Naive thymus-derived CD4-positive, alpha-beta T cell (primary cell): Measurements from ENCODE around the gene ACTN4. TPM values are rescaled to one million over a fixed set of nuclear protein-coding genes. Genes with fewer than 3 reads are reported as not detected.
"Not testable (repeated sequence)": the region's sequence is repeated elsewhere in the genome, so short reads cannot be mapped to it uniquely, and the experiment has no call there.

Experiments used
- ATAC-seq: fragments of 150-1000 bp; cut with Tn5 transposase; 2 replicates; pipeline ENCODE4 v1.10.0; 2021; ENCODE audit warnings: mild to moderate bottlenecking, moderate library complexity
- CTCF ChIA-PET: fragments of 350-600 bp; sonication (Branson Sonifier 250); formaldehyde crosslinking; loops from one replicate; lab custom pipeline; 2021; ENCODE audit warnings: antibody characterized with exemption; lab: Charles Lee
- POLR2A ChIA-PET: fragments of 350-600 bp; sonication (Branson Sonifier 250); formaldehyde crosslinking; loops from one replicate; lab custom pipeline; 2021; ENCODE audit warnings: antibody characterized with exemption, inconsistent platforms; lab: Charles Lee
- DNase-seq, 9 donors: peaks; one replicate each; pipeline versions ENCODE4 v3.0.0 to v3.0.0-alpha.2; 2020 to 2022; ENCODE audit warnings: mixed read lengths in 1 of 9
- H3K27ac ChIP-seq: one replicate; pipeline ENCODE4 v1.7.0; 2013; ENCODE audit warnings: mild to moderate bottlenecking, low read depth, low read length, moderate library complexity
- H3K27me3 ChIP-seq, 2 donors: one replicate each; pipeline ENCODE4 v1.7.0; 2013; ENCODE audit warnings: low read length in 2 of 2, mild to moderate bottlenecking in 2 of 2, moderate library complexity in 2 of 2; ENCODE audit not compliant: control insufficient read depth in 2 of 2, insufficient read depth in 2 of 2
- H3K36me3 ChIP-seq, 3 experiments: 1 replicate in 2 of 3; 2 replicates in 1 of 3; pipeline ENCODE4 v1.7.0; 2013; ENCODE audit warnings: low read length in 3 of 3, mild to moderate bottlenecking in 3 of 3, moderate library complexity in 1 of 3; ENCODE audit not compliant: insufficient read depth in 3 of 3, control insufficient read depth in 2 of 3
- H3K4me1 ChIP-seq, 2 donors: one replicate each; pipeline ENCODE4 v1.7.0; 2013; ENCODE audit warnings: low read length in 2 of 2, mild to moderate bottlenecking in 2 of 2, moderate library complexity in 1 of 2; ENCODE audit not compliant: control insufficient read depth in 2 of 2, insufficient read depth in 2 of 2
- H3K4me3 ChIP-seq: 2 replicates; pipeline ENCODE4 v1.7.0; 2013; ENCODE audit warnings: mild to moderate bottlenecking, low read length
- H3K9me3 ChIP-seq, 3 experiments: 1 replicate in 2 of 3; 2 replicates in 1 of 3; pipeline ENCODE4 v1.7.0; 2013; ENCODE audit warnings: low read length in 3 of 3; ENCODE audit not compliant: control insufficient read depth in 2 of 3
- H3K27ac Mint-ChIP-seq, 9 donors: one replicate each; pipeline ENCODE4 v1.8.0; 2020 to 2022; ENCODE audit warnings: mixed read lengths in 9 of 9, mild to moderate bottlenecking in 8 of 9, moderate library complexity in 5 of 9, inconsistent platforms in 2 of 9
- H3K27me3 Mint-ChIP-seq, 5 donors: one replicate each; pipeline ENCODE4 v1.8.0; 2021 to 2022; ENCODE audit warnings: mixed read lengths in 5 of 5, mild to moderate bottlenecking in 1 of 5
- H3K36me3 Mint-ChIP-seq, 5 donors: one replicate each; pipeline ENCODE4 v1.8.0; 2020 to 2022; ENCODE audit warnings: mixed read lengths in 5 of 5, mild to moderate bottlenecking in 3 of 5, inconsistent platforms in 1 of 5
- H3K4me1 Mint-ChIP-seq, 7 donors: one replicate each; pipeline ENCODE4 v1.8.0; 2020 to 2022; ENCODE audit warnings: mixed read lengths in 7 of 7, mild to moderate bottlenecking in 3 of 7, inconsistent platforms in 1 of 7
- H3K4me3 Mint-ChIP-seq, 10 donors: one replicate each; pipeline ENCODE4 v1.8.0; 2020 to 2022; ENCODE audit warnings: mild to moderate bottlenecking in 10 of 10, mixed read lengths in 10 of 10, moderate library complexity in 6 of 10, inconsistent platforms in 2 of 10
- H3K9me3 Mint-ChIP-seq, 11 donors: one replicate each; pipeline ENCODE4 v1.8.0; 2020 to 2022; ENCODE audit warnings: mixed read lengths in 11 of 11, mild to moderate bottlenecking in 4 of 11, inconsistent platforms in 1 of 11, moderate library complexity in 1 of 11
- intact Hi-C, 2 donors: fragments of 100-400 bp; cut with micrococcal nuclease; formaldehyde crosslinking; loops; one replicate each; pipeline ENCODE4 v1.15.1; 2023
- polyA plus RNA-seq, 2 donors: library from polyadenylated mRNA; unstranded; fragments of 300-500 nt; fragmentation: Illumina TruSeq; gene quantifications; one replicate each; pipeline ENCODE4 v1.2.3, GENCODE V29; 2021
- total RNA-seq, 6 experiments: library from RNA in 5 of 6; stranded (reverse) in 5 of 6; gene quantifications; 1 replicate in 5 of 6; 2 replicates in 1 of 6; pipeline ENCODE4 v1.2.3 and lab custom pipeline; 2021 to 2026

The ACTN4 gene
- total and polyA plus RNA-seq, 7 experiments from 2014 or later, result 2.8 to 355 (median 52.1) TPM

DNA sequence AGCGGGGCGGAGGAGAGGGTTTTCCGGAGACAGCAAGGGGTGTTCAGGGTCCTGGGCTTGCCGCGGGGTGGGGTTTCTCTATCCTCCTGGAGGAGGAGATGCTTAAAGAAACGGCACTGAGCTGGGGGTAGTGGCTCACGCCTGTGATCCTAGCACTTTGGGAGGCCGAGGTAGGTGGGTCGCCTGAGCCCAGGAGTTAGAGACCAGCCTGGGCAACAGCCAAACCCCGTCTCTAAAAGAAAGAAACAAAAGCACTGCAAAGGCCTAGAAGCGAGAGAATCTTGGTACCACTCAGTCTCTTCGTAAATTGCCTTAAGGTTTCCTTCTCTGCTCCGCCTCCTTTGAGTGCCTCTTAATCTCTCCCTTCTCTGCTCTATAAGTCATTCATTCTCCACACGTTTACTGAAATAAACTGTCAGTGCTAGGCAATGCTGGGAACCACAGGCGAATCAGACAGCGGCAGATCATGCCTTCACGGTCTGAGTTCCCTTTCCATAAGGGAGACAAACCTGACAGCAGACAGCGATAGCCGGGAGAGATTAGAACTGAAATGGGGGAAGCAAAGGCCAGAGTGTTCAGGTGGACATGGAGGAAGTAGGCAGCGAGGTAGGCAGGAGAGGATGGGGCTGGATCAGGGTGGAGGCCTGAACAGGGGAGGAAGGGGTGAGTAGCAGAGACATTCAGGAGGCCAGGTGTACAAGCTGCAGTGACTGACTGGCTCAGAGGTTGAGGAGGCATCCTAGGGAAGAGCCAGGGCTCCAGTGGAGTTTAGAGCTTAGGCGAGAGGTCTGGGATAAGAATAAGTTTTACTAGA, 27.9 kb upstream of the ACTN4 start:
- Mint-ChIP-seq H3K4me3 (peak overlapping the region; percentile 95 to 100 (median 98)), H3K36me3 (peaks cover 8 to 40% (median 25%) of the 10 kb centered on the region in 5 donors), H3K9me3 (peaks cover 0 to 2% (median 0%) of the 10 kb centered on the region in 11 donors), H3K27ac (peak overlapping the region; percentile 89 to 100 (median 97)), H3K27me3 (no peaks in the 10 kb centered on the region), H3K4me1 (peaks cover 37 to 61% (median 44%) of the 10 kb centered on the region in 7 donors)
- Histone ChIP-seq H3K4me1 (peaks cover 28 to 40% of the 10 kb centered on the region in 2 donors), H3K9me3 (no peaks in the 10 kb centered on the region), H3K27ac (peak overlapping the region; percentile 99), H3K4me3 (peak overlapping the region; percentile 96), H3K36me3 (peaks cover 13 to 47% (median 13%) of the 10 kb centered on the region in 3 experiments), H3K27me3 (no peaks in the 10 kb centered on the region)
- intact Hi-C loops, result loop anchor here (1.0 to 10.0 kb wide), 16 partner anchors 15 to 572 kb away; partner anchors contain the start of genes ACTN4 (in 2 of the 2), MRPS12 (in 2 of the 2), PSMD8 (in 2 of the 2) and SARS2 (in 2 of the 2)
- peak in 1 of 9 donors; percentile 9 for DNase-seq
- ChIA-PET POLR2A (interaction anchor here (0.6 to 3.0 kb wide), 13 partner anchors 12 to 723 kb away, joined by 3 to 29 read pairs (median 6); partner anchors contain the start of genes FAM98C, PSMD8 and SAMD4B), CTCF (interaction anchor here (1.0 to 3.3 kb wide), 6 partner anchors 14 to 311 kb away, joined by 4 to 18 read pairs (median 8); partner anchors contain the start of genes FAM98C, MRPS12 and SARS2)
- no peak for ATAC-seq

DNA sequence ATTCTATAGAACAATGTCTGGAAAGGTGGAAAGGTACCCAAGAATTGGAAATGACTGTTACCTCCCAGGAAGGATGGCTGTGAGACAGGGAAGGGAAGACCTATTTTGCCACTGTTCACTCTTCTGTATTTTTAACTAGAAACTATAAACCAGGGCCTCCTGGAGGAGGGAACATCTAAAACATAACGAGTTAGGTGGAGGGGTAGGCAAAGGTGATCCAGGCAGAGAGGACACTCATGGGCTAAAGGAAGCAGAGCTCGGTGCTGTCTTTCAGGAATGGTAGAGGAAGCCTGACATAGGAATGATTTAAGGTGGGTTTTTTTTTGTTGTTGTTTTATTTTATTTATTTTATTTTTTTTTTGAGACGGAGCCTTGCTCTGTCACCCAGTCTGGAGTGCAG, 22.6 kb upstream of the ACTN4 start:
- H3K27ac ChIP-seq, result no peak overlapping the region
- ChIA-PET POLR2A (no interaction called here), CTCF (interaction anchor here (0.7 to 1.0 kb wide), 2 partner anchors 34 to 222 kb away, joined by 3 read pairs; partner anchors contain the start of gene FAM98C)
- H3K9me3 ChIP-seq, result no peaks in the 10 kb centered on the region
- H3K36me3 ChIP-seq, result peaks cover 11 to 85% (median 13%) of the 10 kb centered on the region in 3 experiments
- no peaks in the 10 kb centered on the region for H3K27me3 ChIP-seq
- Mint-ChIP-seq H3K9me3 (peaks cover 0 to 2% (median 0%) of the 10 kb centered on the region in 11 donors), H3K4me3 (no peak overlapping the region), H3K4me1 (peaks cover 7 to 27% (median 13%) of the 10 kb centered on the region in 7 donors), H3K27me3 (no peaks in the 10 kb centered on the region), H3K36me3 (peaks cover 5 to 53% (median 19%) of the 10 kb centered on the region in 5 donors), H3K27ac (no peak overlapping the region)
- H3K4me1 ChIP-seq, result peaks cover 5 to 10% of the 10 kb centered on the region in 2 donors
- no peak overlapping the region for H3K4me3 ChIP-seq
- intact Hi-C loops, result no loop called here
- no peak for DNase-seq
- ATAC-seq, result no peak

- no peaks in the 10 kb centered on the region for H3K9me3 ChIP-seq
- ChIA-PET CTCF (no interaction called here), POLR2A (no interaction called here)
- no peak overlapping the region for H3K4me3 Mint-ChIP-seq
- no peaks in the 10 kb centered on the region for H3K27me3 Mint-ChIP-seq
- no peaks in the 10 kb centered on the region for H3K4me1 ChIP-seq
- H3K27ac ChIP-seq, result no peak overlapping the region
- intact Hi-C loops, result no loop called here
- H3K36me3 ChIP-seq, result peaks cover 7 to 84% (median 13%) of the 10 kb centered on the region in 3 experiments
- H3K36me3 Mint-ChIP-seq, result peaks cover 5 to 48% (median 20%) of the 10 kb centered on the region in 5 donors
- DNase-seq (no peak), ATAC-seq (no peak)
- H3K9me3 Mint-ChIP-seq, result peaks cover 0 to 2% (median 0%) of the 10 kb centered on the region in 11 donors
- H3K27me3 ChIP-seq, result no peaks in the 10 kb centered on the region
- no peak overlapping the region for H3K4me3 ChIP-seq
- H3K4me1 Mint-ChIP-seq, result peaks cover 0 to 18% (median 8%) of the 10 kb centered on the region in 7 donors
- H3K27ac Mint-ChIP-seq, result no peak overlapping the region
These were observed 21.0 kb upstream of the ACTN4 start for GRCh38 chr19:38626401-38626800.

DNA sequence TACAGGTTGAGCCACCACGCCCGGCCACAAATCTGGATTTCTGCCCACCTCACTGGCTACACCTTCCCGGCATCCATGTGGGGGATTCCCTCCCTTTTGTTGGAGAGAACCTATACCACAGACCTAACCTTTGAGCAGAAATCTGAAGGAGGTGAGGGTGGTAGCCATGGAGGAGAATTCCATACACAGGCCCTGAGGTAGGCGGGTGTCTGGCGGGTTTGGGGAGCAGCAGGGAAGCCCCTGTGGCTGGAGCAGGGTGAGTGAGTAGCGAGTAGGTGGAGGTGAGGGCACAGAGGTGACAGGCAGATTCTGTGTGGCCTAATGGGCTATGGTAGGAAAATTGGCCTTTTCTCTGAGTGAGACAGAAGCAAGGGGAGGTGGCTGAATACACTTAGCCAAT, 17.9 kb upstream of the ACTN4 start:
- CTCF ChIA-PET, result no interaction called here
- H3K4me3 ChIP-seq, result no peak overlapping the region
- H3K36me3 ChIP-seq, result peaks cover 3 to 67% (median 6%) of the 10 kb centered on the region in 3 experiments
- intact Hi-C loops, result no loop called here
- H3K4me1 ChIP-seq, result peaks cover under 1 to 2% of the 10 kb centered on the region in 2 donors
- DNase-seq, result no peak
- H3K4me3 Mint-ChIP-seq, result no peak overlapping the region
- peak overlapping the region in 1 of 9 donors; percentile 34 for H3K27ac Mint-ChIP-seq
- POLR2A ChIA-PET, result interaction anchor here (0.6 kb wide), 1 partner anchor 223 kb away, joined by 3 read pairs; no protein-coding TSS in a partner anchor
- H3K36me3 Mint-ChIP-seq, result peaks cover 5 to 45% (median 20%) of the 10 kb centered on the region in 5 donors
- no peaks in the 10 kb centered on the region for H3K27me3 ChIP-seq
- ATAC-seq, result no peak
- H3K9me3 ChIP-seq, result no peaks in the 10 kb centered on the region
- no peak overlapping the region for H3K27ac ChIP-seq
- peaks cover 4 to 18% (median 9%) of the 10 kb centered on the region in 7 donors for H3K4me1 Mint-ChIP-seq
- no peaks in the 10 kb centered on the region for H3K27me3 Mint-ChIP-seq
- H3K9me3 Mint-ChIP-seq, result no peaks in the 10 kb centered on the region

DNA sequence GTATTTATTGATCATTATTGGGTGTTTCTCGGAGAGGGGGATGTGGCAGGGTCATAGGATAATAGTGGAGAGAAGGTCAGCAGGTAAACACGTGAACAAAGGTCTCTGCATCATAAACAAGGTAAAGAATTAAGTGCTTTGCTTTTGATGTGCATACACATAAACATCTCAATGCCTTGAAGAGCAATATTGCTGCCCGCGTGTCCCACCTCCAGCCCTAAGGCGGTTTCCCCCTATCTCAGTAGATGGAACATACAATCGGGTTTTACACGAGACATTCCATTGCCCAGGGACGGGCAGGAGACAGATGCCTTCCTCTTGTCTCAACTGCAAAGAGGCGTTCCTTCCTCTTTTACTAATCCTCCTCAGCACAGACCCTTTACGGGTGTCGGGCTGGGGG, 16.1 kb upstream of the ACTN4 start:
- DNase-seq, H3K27ac ChIP-seq, H3K27me3 ChIP-seq, CTCF ChIA-PET, H3K4me3 Mint-ChIP-seq, H3K9me3 ChIP-seq, H3K9me3 Mint-ChIP-seq, ATAC-seq, H3K27me3 Mint-ChIP-seq, H3K27ac Mint-ChIP-seq, H3K4me3 ChIP-seq, POLR2A ChIA-PET: not testable (repeated sequence)
- Histone ChIP-seq H3K4me1 (peaks cover 15 to 18% of the 10 kb centered on the region in 2 donors), H3K36me3 (peaks cover 5 to 66% (median 10%) of the 10 kb centered on the region in 3 experiments)
- peaks cover 5 to 37% (median 21%) of the 10 kb centered on the region in 5 donors for H3K36me3 Mint-ChIP-seq
- intact Hi-C loops, result loop anchor here in 1 of 2 donors (10.0 kb wide), 1 partner anchor 726 kb away; the partner anchor contains the start of genes SIPA1L3 and WDR87
- peaks cover 8 to 30% (median 19%) of the 10 kb centered on the region in 7 donors for H3K4me1 Mint-ChIP-seq

GRCh38 chr19:38631811-38632475, 15.5 kb upstream of the ACTN4 start:
- CTCF ChIA-PET, result not testable (repeated sequence)
- POLR2A ChIA-PET, result interaction anchor here (0.6 kb wide), 2 partner anchors 118 to 238 kb away, joined by 3 to 5 read pairs; no protein-coding TSS in a partner anchor
- H3K36me3 ChIP-seq, result peaks cover 5 to 64% (median 10%) of the 10 kb centered on the region in 3 experiments

More at GRCh38 chr19:38631811-38632475, 15.5 kb upstream of the ACTN4 start:
- Mint-ChIP-seq H3K4me1 (peaks cover 13 to 36% (median 26%) of the 10 kb centered on the region in 7 donors), H3K36me3 (peaks cover 5 to 32% (median 24%) of the 10 kb centered on the region in 5 donors), H3K27ac (peak overlapping the region in 1 of 9 donors; percentile 30)
- H3K4me1 ChIP-seq, result peaks cover 21 to 23% of the 10 kb centered on the region in 2 donors
- not testable (repeated sequence) for H3K27ac ChIP-seq, H3K9me3 ChIP-seq, ATAC-seq, H3K4me3 Mint-ChIP-seq, H3K9me3 Mint-ChIP-seq, DNase-seq, H3K27me3 Mint-ChIP-seq, H3K27me3 ChIP-seq, H3K4me3 ChIP-seq
- intact Hi-C loops, result loop anchor here in 1 of 2 donors (10.0 kb wide), 1 partner anchor 727 kb away; the partner anchor contains the start of genes SIPA1L3 and WDR87
